ENCODE data around the gene LIG3.
"Not testable (repeated sequence)": the region's sequence is repeated elsewhere in the genome, so short reads cannot be mapped to it uniquely, and the experiment has no call there.

The LIG3 gene

DNA sequence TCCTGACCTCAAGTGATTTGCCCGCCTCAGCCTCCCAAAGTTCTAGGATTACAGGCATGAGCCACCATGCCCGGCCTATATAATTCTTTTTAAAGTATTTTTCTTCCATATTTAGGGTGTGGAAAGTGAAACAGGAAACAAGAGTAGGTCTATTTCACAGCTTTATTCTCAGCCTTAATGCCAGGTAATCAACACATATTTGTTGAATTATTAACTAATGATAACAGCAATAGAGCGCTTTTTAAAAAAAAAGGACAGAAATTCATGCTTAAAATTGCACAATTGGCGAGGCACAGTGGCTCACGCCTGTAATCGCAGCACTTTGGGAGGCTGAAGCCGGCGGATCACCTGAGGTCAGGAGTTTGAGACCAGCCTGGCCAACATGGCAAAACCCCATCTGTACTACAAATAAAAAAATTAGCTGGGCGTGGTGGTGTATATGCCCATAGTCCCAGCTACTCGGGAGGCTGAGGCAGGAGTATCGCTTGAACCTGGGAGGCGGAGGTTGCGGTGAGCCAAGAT is 65.2 kb downstream of the LIG3 start:
- DNase-seq: not testable (repeated sequence)

DNA sequence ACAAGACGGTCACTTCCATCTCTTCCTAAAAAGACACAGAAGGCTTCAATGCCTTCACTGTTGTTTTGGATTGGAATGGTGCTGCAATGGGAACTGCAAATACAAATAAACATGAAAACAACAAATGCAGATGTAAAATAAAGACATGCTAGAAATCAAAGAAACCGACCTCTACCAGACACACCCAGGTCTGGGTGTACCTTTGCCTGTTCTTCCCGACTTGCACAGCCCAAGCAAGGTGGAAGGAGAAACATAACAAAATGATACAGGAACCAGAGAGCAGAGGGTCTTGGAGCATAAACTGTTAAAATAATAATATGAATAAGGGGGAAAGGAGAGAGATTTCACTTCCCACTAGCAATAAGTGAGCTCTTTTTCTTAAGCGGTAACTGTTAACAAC is 65.9 kb downstream of the LIG3 start:
- no peak for DNase-seq

DNA sequence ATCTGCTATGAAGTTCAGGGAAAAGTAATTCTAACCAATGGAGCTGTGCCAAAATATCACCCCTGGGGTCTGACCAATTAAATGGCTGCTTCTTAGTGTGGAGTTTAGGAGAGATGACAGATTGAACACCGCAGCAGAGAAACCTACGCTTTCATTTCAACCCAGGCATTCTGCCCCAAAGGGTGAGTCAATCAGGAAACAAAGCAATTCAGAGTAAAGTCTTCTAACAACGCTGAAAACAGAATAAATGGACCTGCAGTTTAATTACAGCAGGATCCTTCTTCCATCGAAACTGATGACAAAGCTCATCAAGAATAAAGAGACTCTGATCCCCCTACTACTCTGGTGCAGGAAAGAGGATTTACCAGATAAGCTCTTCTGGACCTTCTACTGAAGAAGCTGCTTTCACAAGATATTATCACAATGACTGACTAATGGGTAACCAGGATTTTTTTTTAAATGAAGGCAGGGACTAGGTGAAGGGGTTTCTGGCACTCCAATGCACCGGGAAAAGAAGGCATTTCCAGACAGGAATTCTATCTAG is 66.5 kb downstream of the LIG3 start:
- no peak for DNase-seq

DNA sequence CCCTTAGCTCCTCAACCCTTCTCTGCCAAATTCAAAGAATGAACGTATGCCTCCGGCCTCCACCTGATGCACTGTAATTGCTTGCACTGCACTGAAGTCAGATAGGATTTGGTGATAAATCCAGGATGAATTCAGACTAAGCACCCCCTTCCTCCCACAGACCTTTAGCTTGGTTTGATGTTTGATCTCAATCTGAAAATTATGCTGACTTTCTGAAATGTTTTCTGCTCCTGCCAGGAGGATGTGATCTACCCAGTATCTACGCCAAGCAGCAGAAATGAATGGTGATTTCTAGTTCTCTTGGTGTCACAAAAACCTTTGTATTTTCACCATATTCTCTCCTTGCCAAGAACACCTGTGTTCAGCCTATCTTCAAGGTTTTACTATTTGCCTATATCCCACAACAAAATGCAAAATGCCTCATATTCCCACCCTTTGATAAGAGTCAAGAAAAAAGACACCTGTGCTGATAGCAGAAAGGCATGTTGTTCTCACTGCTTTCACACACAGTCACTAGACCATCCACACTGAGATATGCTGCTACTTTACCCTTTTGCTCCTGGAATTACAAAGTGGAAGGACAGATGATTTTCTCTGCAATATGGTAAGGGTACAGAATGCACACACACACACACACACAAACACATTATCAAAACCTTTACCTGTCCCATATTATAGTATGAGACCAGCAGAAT is 68.5 kb downstream of the LIG3 start:
- no peak for DNase-seq

DNA sequence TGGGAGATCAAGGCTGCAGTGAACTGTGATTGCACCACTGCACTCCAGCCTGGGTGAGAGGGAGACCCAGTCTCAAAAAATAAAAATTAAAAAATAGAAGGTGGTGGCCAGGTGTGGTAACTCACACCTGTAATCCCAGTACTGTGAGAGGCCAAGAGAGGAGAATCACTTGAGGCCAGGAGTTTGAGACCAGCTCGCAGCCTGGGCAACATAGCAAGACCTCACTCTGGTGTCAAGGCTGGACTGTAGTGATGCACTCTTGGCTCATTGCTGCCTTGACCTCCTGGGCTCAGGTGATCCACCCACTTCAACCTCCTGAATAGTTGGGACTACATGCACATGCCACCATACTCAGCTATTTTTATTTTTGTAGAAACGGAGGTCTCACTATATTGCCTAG is 69.9 kb downstream of the LIG3 start:
- no peak for DNase-seq

DNA sequence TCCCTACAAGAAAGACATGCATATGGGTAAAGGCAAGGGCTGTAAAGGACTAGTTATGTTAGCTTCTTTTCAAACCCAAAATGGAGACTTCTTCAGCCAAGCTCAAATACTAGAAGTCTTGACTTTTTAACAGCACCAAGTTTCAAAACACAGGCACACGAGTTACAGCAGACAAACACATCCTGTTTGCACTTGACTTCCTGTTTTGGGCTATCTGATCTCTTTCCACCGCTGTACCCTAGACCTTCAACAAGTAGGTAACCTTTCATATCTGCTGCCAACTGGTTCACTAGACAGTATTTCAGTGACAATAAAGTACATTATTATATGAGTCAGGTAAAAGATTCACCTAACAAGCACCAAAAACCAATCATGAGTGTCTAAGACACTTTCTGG is 70.9 kb downstream of the LIG3 start:
- no peak for DNase-seq

DNA sequence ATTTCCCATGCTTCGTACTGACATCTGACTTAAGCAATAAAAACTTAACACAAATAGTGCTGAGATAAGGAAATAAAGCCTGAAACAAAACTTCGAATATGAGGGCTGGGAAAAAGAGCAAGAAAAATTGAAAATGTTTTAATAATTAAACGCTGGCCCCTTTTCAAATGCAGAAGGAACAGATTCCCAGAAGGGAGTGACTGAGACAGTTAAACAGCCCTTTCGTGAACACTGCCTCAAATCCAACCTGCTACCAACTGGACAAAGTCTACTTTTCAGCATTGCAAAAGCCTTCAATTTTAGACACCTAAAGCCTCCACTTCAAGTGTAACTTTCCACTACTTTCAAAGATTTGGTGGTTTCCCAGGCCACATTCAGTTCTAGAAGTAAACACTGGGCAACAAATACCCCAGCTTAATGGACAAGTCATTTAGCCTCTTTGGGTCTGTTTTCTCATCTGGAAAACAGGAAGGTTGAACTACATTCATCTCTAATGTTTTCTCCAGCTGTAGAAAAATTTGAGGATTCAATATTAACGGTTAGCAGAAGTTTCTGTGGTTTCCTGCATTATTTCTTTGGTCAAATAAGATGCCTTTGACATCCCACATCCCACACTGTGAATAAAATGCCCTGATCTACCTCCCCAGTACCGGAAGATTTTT is 71.4 kb downstream of the LIG3 start:
- no peak for DNase-seq

DNA sequence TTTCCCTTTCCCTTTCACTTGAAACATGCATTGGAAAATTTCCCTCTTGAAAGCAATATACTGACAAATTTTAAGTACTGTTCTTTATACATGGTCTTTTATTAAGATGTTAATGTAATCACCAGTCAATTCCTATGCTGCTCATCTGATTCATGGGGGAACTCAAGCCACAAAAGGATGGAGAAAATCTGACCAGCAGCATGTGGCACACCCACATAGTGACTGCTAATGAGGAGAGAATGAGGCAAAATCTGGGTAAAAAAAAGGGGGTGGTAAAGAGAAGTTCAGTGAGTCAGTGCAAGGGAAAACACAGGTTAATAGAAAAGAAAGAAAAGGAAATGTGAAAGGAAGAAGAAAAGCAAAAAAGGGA is 71.9 kb downstream of the LIG3 start:
- no peak for DNase-seq

DNA sequence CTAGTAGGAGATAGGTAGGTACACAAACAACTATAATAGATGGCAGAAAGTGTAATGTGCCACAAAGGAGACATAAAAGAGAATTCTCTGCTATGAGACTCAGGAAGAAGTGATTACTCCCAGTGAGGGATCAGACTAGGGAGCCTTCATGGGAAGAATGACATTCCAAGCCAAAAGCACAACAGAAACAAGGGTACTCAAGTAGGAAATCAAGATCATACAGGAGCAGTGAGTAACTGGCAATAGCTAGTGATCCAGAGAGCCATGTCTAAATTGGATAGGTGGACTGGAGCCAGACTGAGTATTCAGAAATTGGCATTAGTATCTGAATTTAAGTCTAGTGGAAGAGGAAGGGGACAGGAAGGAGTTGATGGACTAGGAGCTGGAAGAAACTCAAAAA is 72.5 kb downstream of the LIG3 start:
- no peak for DNase-seq

DNA sequence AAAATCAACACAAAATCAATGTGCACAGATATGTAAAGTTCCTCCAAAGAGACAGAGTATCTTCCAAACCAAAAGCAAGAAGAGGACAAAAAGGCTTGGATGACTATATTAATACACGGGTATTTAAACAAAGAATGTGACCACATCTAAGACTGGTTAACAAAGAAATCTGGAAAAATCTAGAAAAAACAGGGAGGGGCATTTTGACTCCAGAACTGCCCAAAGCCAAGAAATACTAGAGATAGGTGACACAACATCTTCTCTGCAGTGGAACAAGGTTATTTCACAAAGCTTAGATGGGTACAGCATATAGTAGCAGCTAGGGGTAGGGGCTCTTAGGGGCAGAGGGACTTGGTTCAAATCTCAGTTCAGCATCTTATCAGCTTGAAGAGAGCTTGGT is 72.9 kb downstream of the LIG3 start:
- DNase-seq: no peak

DNA sequence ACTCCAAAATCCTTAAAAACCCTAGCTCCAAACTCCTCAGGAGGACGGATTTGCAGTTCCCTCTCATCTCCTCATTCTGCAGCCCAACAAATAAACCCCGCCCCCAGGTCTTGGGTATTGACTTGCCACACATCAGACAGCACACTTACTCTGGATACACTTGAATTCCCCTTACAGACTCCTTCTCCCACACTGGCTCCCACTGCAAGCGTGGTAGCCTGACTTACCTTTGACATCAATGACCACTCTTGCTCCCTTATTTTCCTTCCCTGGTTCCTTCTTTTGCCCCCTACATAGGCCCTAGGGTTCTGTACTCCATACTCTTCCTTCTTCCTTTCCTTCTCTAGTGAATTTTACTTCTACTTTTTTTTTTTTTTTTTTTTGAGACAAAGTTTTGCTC is 75.7 kb downstream of the LIG3 start:
- no peak for DNase-seq

DNA sequence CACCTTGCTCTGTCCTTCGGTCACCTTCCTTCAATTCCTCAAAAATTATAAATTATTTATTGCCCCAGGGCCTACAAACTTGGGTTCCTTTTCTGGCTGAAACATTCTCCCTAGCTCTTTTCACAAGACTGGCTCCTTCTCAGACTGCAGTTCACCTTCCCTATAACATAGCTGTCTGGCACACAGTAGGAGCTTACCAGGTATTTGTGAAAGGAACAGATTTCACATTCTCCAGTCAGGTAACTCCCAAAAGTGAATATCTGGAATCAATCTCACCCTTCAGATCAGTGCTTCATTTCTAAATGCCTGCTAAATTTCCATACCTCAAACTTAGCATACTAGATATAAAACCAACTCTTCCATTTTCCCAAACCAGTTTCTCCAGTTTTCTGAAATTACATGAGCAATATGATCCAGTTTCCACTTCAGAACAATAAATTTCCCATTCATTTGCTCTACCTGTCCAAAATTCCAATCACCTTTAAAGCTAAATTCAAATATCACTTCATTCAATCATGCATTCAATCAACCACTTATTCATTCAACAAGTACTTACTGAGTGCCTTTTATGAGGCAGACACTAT is 77.1 kb downstream of the LIG3 start:
- DNase-seq: peak; percentile 27

Data from NCI-H2029 (cell line).